Esophagus muscularis mucosa (tissue), 4 donors: ENCODE results near the gene FSCN2. TPM values are rescaled to one million over a fixed set of nuclear protein-coding genes. Genes with fewer than 3 reads are reported as not detected.

ENCODE experiments used
- DNase-seq: peaks from one replicate; pipeline ENCODE4 v3.0.0-alpha.2; 2017; ENCODE audit errors: extremely low spot score
- H3K27ac ChIP-seq, 4 donors: fragments of 200-600 bp; sonication (generic); replicated peaks in 1 of 4; 1 replicate in 3 of 4; 2 replicates in 1 of 4; pipeline ENCODE4 v1.5.1; 2016 to 2019; ENCODE audit warnings: mild to moderate bottlenecking in 1 of 4
- H3K27me3 ChIP-seq, 4 donors: fragments of 200-600 bp; sonication (generic); one replicate each; pipeline versions ENCODE4 v1.5.1 to v1.6.0; 2016 to 2019
- H3K36me3 ChIP-seq, 4 donors: fragments of 200-600 bp; sonication (generic); one replicate each; pipeline ENCODE4 v1.5.1; 2016 to 2019
- H3K4me1 ChIP-seq, 4 donors: fragments of 200-600 bp; sonication (generic); one replicate each; pipeline ENCODE4 v1.5.1; 2016 to 2019
- H3K4me3 ChIP-seq, 4 donors: fragments of 200-600 bp; sonication (generic); 1 replicate in 2 of 4; 2 replicates in 2 of 4; pipeline ENCODE4 v1.5.1; 2016 to 2019; ENCODE audit warnings: mild to moderate bottlenecking in 4 of 4, moderate library complexity in 1 of 4
- H3K9me3 ChIP-seq, 4 donors: fragments of 200-600 bp; sonication (generic); 1 replicate in 3 of 4; 2 replicates in 1 of 4; pipeline ENCODE4 v1.5.1; 2016 to 2019
- EP300 ChIP-seq: sonication (generic); formaldehyde crosslinking; IDR thresholded peaks from one replicate; pipeline ENCODE4 v1.6.1; 2017; ENCODE audit warnings: antibody characterized with exemption
- POLR2A ChIP-seq: fragments of 450-650 bp; IDR thresholded peaks from one replicate; pipeline ENCODE4 v1.6.1; 2017; ENCODE audit warnings: antibody characterized with exemption, moderate library complexity, mild to moderate bottlenecking, low read depth
- POLR2AphosphoS5 ChIP-seq, 2 donors: sonication (generic); formaldehyde crosslinking; IDR thresholded peaks; one replicate each; pipeline ENCODE4 v1.6.1; 2017; ENCODE audit warnings: antibody characterized with exemption in 2 of 2
- WGBS: methylation state at CpG from one replicate; pipeline ENCODE4 v1.1.5; 2018; 5-methylcytosine and 5-hydroxymethylcytosine counted together
- intact Hi-C: fragments of 100-400 bp; cut with DNase I; formaldehyde crosslinking; loops from one replicate; pipeline ENCODE4 v1.15.1; 2023
- total RNA-seq, 4 donors: library from RNA; depleted of rRNA; stranded (reverse); fragments of >200 nt; gene quantifications; one replicate each; pipeline versions ENCODE4 v1.1.0 to v1.2.1, GENCODE V29; 2016
- TF ChIP-seq, protein P1 (sequence below), 3 experiments: fragments of 200-600 bp in 2 of 3; fragments of 450-650 bp in 1 of 3; sonication (generic) in 2 of 3; IDR thresholded peaks; one replicate each; pipeline ENCODE4 v1.5.1; 2017 to 2019; ENCODE audit warnings: antibody characterized with exemption in 3 of 3, mild to moderate bottlenecking in 2 of 3, moderate library complexity in 1 of 3

FSCN2 gene
- total RNA-seq, 4 donors from 2014 or later = 1.2 to 2.4 (median 1.7) TPM

DNA sequence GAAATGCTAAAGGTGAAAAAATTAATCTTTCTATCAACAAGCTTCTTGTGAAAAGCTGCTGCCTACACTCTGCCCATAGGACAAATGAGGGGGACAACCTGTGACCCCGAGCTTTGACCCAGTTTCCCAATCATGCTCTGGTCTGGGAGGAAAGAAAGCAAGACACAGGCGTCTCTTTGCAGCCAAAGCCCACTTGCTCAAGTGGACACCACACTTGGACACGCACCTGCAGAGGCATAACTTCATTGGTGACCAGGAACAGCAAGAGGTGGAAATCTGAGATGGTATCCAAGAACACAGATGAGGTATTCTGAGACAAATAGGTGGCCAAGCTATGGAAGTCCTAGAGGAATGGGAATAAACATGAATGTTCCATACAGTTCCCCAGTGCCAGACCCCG lies 39.0 kb downstream of the FSCN2 start:
- no peaks in the 10 kb centered on the region for H3K9me3 ChIP-seq
- no peak for DNase-seq
- H3K4me1 ChIP-seq = peaks cover 22 to 37% (median 34%) of the 10 kb centered on the region in 4 donors
- no peaks in the 10 kb centered on the region for H3K27me3 ChIP-seq
- peaks cover 66 to 97% (median 86%) of the 10 kb centered on the region in 4 donors for H3K36me3 ChIP-seq
- H3K4me3 ChIP-seq = peak overlapping the region in 2 of 4 donors; percentile 1 to 43
- TF ChIP-seq, protein P1, sequence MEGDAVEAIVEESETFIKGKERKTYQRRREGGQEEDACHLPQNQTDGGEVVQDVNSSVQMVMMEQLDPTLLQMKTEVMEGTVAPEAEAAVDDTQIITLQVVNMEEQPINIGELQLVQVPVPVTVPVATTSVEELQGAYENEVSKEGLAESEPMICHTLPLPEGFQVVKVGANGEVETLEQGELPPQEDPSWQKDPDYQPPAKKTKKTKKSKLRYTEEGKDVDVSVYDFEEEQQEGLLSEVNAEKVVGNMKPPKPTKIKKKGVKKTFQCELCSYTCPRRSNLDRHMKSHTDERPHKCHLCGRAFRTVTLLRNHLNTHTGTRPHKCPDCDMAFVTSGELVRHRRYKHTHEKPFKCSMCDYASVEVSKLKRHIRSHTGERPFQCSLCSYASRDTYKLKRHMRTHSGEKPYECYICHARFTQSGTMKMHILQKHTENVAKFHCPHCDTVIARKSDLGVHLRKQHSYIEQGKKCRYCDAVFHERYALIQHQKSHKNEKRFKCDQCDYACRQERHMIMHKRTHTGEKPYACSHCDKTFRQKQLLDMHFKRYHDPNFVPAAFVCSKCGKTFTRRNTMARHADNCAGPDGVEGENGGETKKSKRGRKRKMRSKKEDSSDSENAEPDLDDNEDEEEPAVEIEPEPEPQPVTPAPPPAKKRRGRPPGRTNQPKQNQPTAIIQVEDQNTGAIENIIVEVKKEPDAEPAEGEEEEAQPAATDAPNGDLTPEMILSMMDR (IDR thresholded peaks at IDR 0.05) = no peak
- no peak for TF ChIP-seq EP300
- no peak for TF ChIP-seq POLR2AphosphoS5 (IDR thresholded peaks at IDR 0.05)
- no peak for TF ChIP-seq POLR2A
- 53% methylated on average over 4 of the region's 4 CpGs for WGBS
- intact Hi-C loops = no loop called here
- peak overlapping the region; percentile 66 to 86 (median 74) for H3K27ac ChIP-seq

DNA sequence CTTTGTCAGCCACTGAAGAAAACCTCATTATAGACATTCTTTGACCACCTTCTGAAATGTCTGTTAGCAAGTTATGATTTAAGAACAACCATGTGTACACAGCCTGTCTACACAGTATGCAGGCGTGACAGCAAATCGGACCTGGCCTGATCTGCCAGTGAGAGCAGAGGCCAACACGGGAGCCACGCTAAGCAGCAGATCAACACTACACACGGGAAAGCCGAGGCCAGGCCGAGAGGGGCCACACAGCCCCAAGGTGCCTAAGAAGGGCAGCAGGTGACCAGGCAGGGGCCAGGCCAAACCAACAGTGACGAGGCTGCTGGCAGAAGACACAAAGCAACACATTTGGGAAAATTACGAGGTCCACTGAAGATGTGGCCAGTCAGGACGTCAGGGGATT lies 40.2 kb downstream of the FSCN2 start:
- intact Hi-C loops = no loop called here
- DNase-seq = no peak
- H3K36me3 ChIP-seq = peaks cover 56 to 95% (median 81%) of the 10 kb centered on the region in 4 donors

DNA sequence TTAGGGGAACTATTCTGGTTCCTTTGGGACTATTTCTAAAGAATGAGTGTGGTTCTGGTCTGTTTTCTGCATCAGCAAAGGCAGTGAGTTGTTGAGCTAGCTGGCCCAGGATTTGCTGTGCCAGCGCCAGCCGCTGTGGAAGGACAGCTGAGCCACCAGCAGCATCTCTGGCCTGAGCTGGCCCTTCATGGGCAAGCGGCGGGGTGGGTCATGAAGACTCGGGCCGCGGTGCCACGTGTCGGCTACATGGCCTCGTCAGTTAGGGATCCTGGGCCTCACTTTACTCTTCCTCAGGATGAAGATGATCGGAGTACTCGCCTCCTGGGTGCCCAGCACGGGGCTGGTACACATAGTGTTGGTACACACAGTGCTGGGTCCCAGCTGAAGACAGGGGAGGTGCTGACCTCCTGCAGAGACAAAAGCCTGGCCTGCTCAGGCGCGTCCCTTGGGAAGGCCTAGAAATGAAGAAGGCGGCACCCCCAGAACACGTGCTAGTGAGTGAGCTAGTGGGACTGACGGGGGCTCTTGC lies 41.9 kb downstream of the FSCN2 start:
- H3K4me1 ChIP-seq = peaks cover 22 to 37% (median 34%) of the 10 kb centered on the region in 4 donors
- H3K4me3 ChIP-seq = no peak overlapping the region
- intact Hi-C loops = no loop called here
- peaks cover 47 to 92% (median 78%) of the 10 kb centered on the region in 4 donors for H3K36me3 ChIP-seq
- H3K9me3 ChIP-seq = no peaks in the 10 kb centered on the region
- no peak for DNase-seq
- no peak overlapping the region for H3K27ac ChIP-seq
- TF ChIP-seq POLR2AphosphoS5 (IDR thresholded peaks at IDR 0.05) = no peak
- 99% methylated on average over 10 of the region's 18 CpGs for WGBS
- H3K27me3 ChIP-seq = no peaks in the 10 kb centered on the region

More for the DNA sequence above, 40.2 kb downstream of the FSCN2 start:
- Histone ChIP-seq H3K9me3 (no peaks in the 10 kb centered on the region), H3K4me1 (peaks cover 22 to 37% (median 34%) of the 10 kb centered on the region in 4 donors), H3K27me3 (no peaks in the 10 kb centered on the region), H3K27ac (peak overlapping the region in 3 of 4 donors; percentile 37 to 86 (median 82)), H3K4me3 (no peak overlapping the region)
- WGBS = 82% methylated on average over 8 of the region's 10 CpGs
- TF ChIP-seq, protein P1 (IDR thresholded peaks at IDR 0.05) = no peak
- TF ChIP-seq POLR2A (no peak), POLR2AphosphoS5 (IDR thresholded peaks at IDR 0.05) (no peak), EP300 (no peak)

DNA sequence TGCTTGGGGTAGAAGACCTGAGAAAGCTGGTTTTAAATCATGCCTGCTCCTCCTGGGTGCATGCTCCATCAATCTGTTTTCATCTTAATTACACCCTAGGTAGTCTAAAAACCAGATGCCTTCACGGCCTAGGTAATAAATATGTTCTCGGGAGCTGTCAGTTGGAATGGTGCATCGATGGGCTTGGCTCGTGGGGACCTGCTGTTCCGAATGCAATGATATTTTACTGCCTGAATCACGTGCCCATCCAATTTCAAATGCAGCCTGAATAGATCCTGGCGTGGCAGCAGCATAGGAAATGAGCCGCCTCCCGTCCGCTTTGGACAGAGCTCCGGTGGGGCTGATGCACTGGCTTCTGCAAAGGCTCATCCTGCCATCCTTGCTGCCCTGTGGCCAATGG lies 42.8 kb downstream of the FSCN2 start:
- TF ChIP-seq POLR2AphosphoS5 (IDR thresholded peaks at IDR 0.05) (no peak), POLR2A (no peak), EP300 (no peak)
- TF ChIP-seq, protein P1 (IDR thresholded peaks at IDR 0.05) = no peak
- Histone ChIP-seq H3K36me3 (peaks cover 44 to 92% (median 77%) of the 10 kb centered on the region in 4 donors), H3K27me3 (no peaks in the 10 kb centered on the region), H3K4me3 (no peak overlapping the region), H3K27ac (no peak overlapping the region), H3K9me3 (no peaks in the 10 kb centered on the region), H3K4me1 (peaks cover 18 to 28% (median 26%) of the 10 kb centered on the region in 4 donors)
- no peak for DNase-seq
- intact Hi-C loops = no loop called here
- 87% methylated on average over 10 of the region's 11 CpGs for WGBS

DNA sequence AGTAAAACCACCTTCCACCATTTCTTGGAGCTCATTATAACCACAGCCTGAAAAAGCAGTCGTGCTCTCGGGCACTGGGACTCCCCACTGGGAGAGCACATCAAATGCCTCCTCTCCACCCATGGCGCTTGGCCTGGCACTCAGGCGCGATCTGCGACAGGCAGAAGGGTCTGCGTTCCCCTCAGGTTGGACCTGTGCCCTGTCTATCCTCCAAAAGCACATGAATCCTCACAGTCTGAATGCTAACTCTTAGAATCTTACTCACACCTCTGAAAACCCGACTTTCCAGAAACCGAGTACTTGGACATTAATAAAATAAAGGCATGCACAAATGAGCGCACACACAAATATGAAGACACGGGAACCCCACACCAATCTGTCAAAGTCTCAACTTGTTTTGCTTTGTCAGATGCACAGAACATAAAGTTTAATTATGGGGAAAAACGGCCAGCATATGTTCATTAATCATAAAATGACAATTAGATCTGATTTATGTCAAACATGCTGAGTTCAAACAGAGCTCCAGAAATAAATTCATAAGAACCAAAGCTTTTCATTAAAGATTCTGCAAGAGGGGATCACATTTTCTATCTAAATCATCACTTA lies 44.5 kb downstream of the FSCN2 start:
- H3K4me1 ChIP-seq = peaks cover 1 to 26% (median 21%) of the 10 kb centered on the region in 4 donors
- H3K27me3 ChIP-seq = no peaks in the 10 kb centered on the region
- no peak for DNase-seq
- peaks cover 44 to 87% (median 77%) of the 10 kb centered on the region in 4 donors for H3K36me3 ChIP-seq
- TF ChIP-seq POLR2AphosphoS5 (IDR thresholded peaks at IDR 0.05) = no peak
- TF ChIP-seq EP300 = no peak
- TF ChIP-seq, protein P1 (IDR thresholded peaks at IDR 0.05) = no peak
- no peak for TF ChIP-seq POLR2A
- no peak overlapping the region for H3K27ac ChIP-seq
- WGBS = 87% methylated on average over 12 of the region's 12 CpGs
- H3K4me3 ChIP-seq = no peak overlapping the region
- intact Hi-C loops = no loop called here
- no peaks in the 10 kb centered on the region for H3K9me3 ChIP-seq
